PC-3 (cell line): ENCODE data around the gene ATG14.
A peak's percentile ranks its signal among the peaks of the same experiment; 100 is the strongest.

Experiments
- EZH2 ChIP-seq: fragments of 300-600 bp; sonication (generic); IDR thresholded peaks from one replicate; pipeline ENCODE4 v1.6.1; 2017; ENCODE audit warnings: antibody characterized with exemption, mild to moderate bottlenecking, low read length; ENCODE audit not compliant: unreplicated experiment
- TF ChIP-seq, protein P1 (sequence below): fragments of 300-600 bp; sonication (generic); conservative IDR thresholded peaks from 2 replicates; pipeline ENCODE4 v1.5.1; 2017; ENCODE audit warnings: antibody characterized with exemption, low read depth, mild to moderate bottlenecking, low read length

GRCh38 chr14:55446127-55446736 lies 34.6 kb upstream of the ATG14 start:
- TF ChIP-seq, protein P1, sequence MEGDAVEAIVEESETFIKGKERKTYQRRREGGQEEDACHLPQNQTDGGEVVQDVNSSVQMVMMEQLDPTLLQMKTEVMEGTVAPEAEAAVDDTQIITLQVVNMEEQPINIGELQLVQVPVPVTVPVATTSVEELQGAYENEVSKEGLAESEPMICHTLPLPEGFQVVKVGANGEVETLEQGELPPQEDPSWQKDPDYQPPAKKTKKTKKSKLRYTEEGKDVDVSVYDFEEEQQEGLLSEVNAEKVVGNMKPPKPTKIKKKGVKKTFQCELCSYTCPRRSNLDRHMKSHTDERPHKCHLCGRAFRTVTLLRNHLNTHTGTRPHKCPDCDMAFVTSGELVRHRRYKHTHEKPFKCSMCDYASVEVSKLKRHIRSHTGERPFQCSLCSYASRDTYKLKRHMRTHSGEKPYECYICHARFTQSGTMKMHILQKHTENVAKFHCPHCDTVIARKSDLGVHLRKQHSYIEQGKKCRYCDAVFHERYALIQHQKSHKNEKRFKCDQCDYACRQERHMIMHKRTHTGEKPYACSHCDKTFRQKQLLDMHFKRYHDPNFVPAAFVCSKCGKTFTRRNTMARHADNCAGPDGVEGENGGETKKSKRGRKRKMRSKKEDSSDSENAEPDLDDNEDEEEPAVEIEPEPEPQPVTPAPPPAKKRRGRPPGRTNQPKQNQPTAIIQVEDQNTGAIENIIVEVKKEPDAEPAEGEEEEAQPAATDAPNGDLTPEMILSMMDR, result peak; percentile 99
- TF ChIP-seq EZH2, result no peak
